NCI-H82 treated with DMSO at 0.1 percent for 48 hours (cell line): Measurements from ENCODE around the gene KBTBD13.
A peak's percentile ranks its signal among the peaks of the same experiment; 100 is the strongest.

ENCODE experiments used
- DNase-seq: peaks from one replicate; lab custom pipeline; 2025; ENCODE audit not compliant: unreplicated experiment; lab: John Stamatoyannopoulos, UW

The KBTBD13 gene

DNA sequence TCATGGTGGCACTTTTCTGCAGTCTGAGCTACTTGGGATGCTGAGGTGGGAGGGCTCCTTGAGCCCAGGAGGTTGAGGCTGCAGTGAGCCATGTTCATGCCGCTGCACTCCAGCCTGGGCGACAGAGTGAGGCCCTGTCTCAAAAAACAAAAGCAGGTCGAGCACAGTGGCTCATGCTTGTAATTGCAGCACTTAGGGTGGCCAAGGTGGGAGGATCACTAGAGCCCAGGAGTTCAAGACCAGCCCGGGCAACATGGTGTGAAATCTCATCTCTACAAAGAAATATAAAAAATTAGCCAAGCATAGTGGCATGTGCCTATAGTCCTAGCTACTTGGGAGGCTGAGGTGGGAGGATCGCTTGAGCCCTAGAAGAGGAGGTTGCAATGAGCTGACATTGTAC is 28.5 kb downstream of the KBTBD13 start:
- DNase-seq, result no peak

DNA sequence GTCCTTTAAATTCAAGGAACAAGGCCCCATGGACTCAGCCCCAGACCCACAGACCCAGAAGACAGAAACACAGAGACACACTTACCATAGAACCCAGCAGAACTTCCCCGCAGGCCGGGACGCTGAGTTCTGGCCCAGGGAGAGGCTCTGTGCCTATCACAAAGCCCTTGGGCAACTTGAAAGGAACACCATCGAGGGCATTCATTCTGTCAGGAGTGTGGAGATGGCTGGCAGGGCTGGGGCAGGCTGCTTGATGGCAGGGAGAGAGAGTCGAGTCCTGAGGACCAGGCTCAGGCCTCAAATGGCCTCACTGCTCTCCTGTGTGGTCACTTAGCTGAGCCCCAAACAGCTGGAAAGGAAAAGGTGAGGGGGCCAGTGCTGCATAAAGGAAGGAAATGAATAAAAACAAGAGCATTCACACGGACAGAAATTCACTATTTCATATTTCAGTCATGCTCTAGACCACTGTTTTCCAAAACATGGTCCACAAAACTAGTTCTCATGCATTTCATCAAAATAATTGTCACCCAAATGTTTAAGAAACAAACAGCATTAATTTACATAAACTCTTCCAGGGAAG is 29.6 kb downstream of the KBTBD13 start:
- no peak for DNase-seq

DNA sequence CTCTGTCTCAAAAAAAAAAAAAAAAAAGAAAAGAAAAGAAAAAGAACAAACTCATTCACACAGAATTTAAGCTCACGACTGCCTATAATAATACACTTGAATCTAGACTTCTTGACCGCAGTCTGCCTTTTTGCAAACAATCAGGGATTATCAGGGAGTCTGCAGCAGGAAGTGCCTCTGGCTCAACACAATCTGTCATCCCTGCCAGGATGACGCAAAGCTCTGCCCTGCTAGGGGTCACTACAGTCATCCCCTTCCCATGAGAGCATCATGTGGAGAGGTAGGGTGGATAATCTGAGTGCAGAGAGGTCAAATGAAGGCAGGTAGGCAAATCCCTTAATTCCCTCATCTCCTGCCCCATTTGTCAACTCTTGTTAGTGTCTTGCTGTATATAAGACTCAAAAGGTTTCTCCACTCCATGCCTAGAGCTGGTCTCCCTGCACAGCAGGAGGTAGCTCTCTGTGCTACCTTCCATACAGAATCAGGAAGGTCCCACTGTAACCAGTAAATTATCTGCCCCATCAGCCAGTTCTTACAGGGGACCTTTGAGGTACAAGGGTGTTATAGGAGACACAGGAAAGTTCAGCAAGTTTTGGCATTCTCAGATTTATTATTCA is 34.2 kb downstream of the KBTBD13 start:
- peak; percentile 93 for DNase-seq

DNA sequence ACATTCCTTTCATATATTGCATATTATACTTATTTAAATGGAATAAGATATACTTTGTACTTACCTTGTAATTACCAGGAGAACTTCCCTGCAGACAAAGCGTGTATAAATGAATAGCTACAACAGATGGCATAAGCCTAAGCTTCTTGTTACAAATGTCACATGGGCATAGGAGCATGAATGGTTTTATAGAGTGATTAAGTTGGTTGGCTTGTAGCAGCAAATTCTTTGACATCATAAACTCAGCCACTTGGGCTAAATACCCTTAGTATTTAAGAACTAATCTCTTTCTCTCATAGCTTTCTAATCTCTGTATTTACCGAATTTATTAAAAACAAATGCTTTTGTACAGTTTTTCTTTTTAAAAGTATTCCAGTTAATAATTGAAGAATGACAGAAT is 38.5 kb downstream of the KBTBD13 start, which contains the start of gene UBAP1L:
Gene UBAP1L (minus strand): TSS at position 115 of the 400 bp plus-strand sequence. CDS start 8,985 bp downstream, outside the sequence.
- DNase-seq, result peak; percentile 95

DNA sequence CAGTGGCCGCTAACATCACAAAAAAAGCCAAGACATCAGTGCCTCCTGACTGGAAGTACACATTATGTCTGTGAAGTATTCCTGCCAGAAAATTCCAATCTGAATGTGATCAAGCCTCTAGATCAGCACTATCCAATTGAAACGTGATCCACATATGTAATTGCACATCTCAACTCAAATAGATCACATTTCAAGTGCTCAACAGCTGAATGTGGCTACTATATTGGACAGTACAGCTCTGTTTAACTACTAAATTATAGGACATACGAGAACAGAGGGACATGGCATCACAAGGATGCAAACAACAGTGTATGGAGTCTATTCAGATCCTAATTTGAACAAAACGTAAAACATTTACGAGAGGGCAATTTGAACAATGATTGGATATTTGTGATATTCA is 39.0 kb downstream of the KBTBD13 start:
- DNase-seq, result peak; percentile 71
